Urinary bladder (tissue), 4 donors: ENCODE results near the gene GP2. TPM values are rescaled to one million over a fixed set of nuclear protein-coding genes. Genes with fewer than 3 reads are reported as not detected.

Source experiments
- DNase-seq: peaks from one replicate; pipeline ENCODE4 v3.0.0-alpha.2; 2015; ENCODE audit errors: extremely low spot score
- H3K27ac ChIP-seq: one replicate; pipeline ENCODE4 v1.5.1; 2013; ENCODE audit warnings: low read depth, mild to moderate bottlenecking, moderate library complexity
- H3K36me3 ChIP-seq: one replicate; pipeline ENCODE4 v1.6.1; 2013; ENCODE audit warnings: mild to moderate bottlenecking, moderate library complexity; ENCODE audit not compliant: insufficient read depth
- H3K4me1 ChIP-seq: one replicate; pipeline ENCODE4 v1.6.1; 2013; ENCODE audit warnings: mild to moderate bottlenecking, moderate library complexity; ENCODE audit not compliant: insufficient read depth
- H3K4me3 ChIP-seq: one replicate; pipeline ENCODE4 v1.5.1; 2013; ENCODE audit warnings: low read depth, low read length
- WGBS: extraction: QIAGEN DNeasy Blood & Tissue Kit; methylation state at CpG from one replicate; pipeline ENCODE4 v1.1.7; 2013; 5-methylcytosine and 5-hydroxymethylcytosine counted together
- polyA plus RNA-seq: library from polyadenylated mRNA; stranded (reverse); fragments of 200-250 nt; gene quantifications from one replicate; pipeline ENCODE4 v1.2.3, GENCODE V29; 2013
- total RNA-seq: library from RNA; depleted of rRNA; stranded (reverse); fragments of >200 nt; gene quantifications from one replicate; pipeline ENCODE4 v1.2.3, GENCODE V29; 2014
- donor health status: healthy with polysubstance abuse.
- donor health status: healthy.

Gene GP2
- total and polyA plus RNA-seq, 2 donors = 0.79 to 0.95 TPM

DNA sequence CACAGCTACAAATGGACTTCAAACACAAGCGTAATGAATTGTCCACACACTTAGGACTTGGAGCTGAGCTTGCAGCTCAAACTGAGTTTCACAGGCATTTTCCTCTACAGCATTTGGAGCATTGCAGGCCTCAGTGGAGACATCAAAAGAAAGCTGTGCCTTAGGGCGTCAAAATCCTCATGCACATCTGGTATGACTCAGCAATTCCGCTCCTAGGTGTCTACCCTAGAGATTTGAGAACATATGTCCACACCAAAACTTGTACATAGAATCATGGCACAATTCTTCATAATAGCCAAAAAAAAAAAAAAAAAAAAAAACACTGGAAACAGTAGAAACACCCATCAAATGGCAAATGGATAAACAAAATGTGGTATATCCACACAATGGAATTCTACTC is 47.1 kb downstream of the GP2 start:
- H3K36me3 ChIP-seq = no peaks in the 10 kb centered on the region
- WGBS = 82% methylated on average over 3 of the region's 3 CpGs
- no peak overlapping the region for H3K27ac ChIP-seq
- no peaks in the 10 kb centered on the region for H3K4me1 ChIP-seq
- H3K4me3 ChIP-seq = no peak overlapping the region
- DNase-seq = no peak

DNA sequence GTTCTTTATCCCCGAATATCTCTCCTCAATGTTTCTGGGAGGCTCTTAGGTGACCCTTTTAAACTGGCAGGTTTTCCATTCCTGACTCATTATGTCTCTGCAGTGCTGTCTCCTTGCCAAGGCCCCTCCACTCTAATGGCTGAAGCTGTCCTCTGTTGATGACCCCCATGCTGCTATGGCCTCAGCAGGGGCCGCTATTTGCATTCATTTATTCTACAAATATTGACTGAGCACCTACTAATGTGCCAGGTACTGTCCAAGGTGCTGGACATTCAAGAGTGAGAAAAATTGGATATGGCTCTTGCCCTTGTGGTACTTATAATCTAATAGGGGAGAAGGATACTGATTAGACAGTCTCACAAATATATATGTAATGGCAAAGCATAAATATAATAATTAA is 55.4 kb downstream of the GP2 start:
- DNase-seq = no peak
- H3K27ac ChIP-seq = no peak overlapping the region
- no peaks in the 10 kb centered on the region for H3K36me3 ChIP-seq
- no peak overlapping the region for H3K4me3 ChIP-seq
- H3K4me1 ChIP-seq = no peaks in the 10 kb centered on the region
- WGBS = 71% methylated on average over 2 of the region's 2 CpGs

DNA sequence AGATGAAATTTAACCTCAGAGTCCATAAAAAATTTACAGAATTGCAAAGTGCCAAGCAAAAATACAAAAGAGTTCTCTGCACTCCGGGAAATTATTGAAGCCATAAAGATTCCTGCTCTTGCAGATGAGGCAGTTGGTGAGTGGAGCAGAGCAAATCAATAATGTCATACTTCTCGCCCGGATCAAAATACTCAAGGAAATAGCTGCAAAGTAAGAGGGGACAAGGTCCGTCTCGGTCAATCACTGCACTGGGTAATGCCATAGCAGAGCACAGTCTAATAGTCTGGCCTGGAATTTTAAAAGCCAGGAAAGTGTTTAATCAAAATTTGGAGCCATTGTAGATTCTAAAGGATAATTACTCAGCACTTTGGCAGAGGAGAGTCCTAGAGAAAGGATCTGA is 58.9 kb downstream of the GP2 start:
- Histone ChIP-seq H3K27ac (no peak overlapping the region), H3K4me3 (no peak overlapping the region), H3K4me1 (no peaks in the 10 kb centered on the region), H3K36me3 (no peaks in the 10 kb centered on the region)
- WGBS = 77% methylated on average over 5 of the region's 5 CpGs
- no peak for DNase-seq

DNA sequence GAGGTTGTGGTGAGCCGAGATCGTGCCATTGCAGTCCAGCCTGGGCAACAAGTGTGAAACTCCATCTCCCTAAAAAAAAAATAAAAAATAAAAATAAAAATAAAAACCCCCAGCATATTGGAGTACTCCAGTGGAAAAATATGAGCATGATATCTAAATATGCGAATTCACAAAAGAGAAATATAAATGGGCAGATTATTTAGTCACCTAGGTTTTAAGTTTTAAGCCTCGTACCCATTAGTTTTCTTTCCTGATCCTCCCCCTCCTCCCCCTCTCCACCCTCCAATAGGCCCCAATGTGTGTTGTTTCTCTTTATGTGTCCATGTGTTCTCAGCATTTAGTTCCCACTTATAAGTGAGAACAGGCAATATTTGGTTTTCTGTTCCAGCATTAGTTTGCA is 62.3 kb downstream of the GP2 start:
- DNase-seq = no peak
- Histone ChIP-seq H3K4me1 (no peaks in the 10 kb centered on the region), H3K27ac (no peak overlapping the region), H3K4me3 (no peak overlapping the region), H3K36me3 (no peaks in the 10 kb centered on the region)
- WGBS = 88% methylated on average over 4 of the region's 4 CpGs

DNA sequence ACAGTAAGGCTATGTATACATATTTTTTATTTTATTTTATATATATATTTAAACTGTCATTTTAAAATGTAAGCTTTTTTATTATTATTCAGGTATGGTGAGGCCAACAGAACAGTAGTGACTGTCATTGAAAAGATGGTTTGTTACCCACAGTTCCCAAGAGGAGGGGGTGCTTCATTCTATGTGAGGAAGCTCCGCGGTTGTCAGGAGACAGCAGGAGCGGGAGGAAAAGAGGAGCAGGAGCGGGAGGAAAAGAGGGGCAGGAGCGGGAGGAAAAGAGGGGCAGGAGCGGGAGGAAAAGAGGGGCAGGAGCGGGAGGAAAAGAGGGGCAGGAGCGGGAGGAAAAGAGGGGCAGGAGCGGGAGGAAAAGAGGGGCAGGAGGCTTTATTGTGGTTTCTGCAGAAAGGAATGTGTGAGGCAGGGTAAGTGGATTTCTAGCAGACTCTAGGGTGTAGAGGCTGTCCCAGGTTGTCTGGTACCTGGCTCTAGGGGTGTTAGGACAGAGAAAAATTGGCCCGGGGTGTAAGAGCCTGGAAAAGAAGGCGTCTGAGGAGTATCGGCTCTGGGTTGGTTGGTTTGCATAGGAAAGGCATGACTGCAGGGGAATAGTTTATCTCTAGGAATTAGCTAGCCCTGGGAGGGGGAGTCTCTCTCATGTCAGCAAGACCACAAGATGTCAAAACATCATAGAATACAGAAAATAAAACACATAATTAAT is 64.0 kb downstream of the GP2 start:
- DNase-seq = no peak
- no peaks in the 10 kb centered on the region for H3K4me1 ChIP-seq
- H3K27ac ChIP-seq = no peak overlapping the region
- H3K4me3 ChIP-seq = no peak overlapping the region
- WGBS = 70% methylated on average over 12 of the region's 12 CpGs
- H3K36me3 ChIP-seq = no peaks in the 10 kb centered on the region

DNA sequence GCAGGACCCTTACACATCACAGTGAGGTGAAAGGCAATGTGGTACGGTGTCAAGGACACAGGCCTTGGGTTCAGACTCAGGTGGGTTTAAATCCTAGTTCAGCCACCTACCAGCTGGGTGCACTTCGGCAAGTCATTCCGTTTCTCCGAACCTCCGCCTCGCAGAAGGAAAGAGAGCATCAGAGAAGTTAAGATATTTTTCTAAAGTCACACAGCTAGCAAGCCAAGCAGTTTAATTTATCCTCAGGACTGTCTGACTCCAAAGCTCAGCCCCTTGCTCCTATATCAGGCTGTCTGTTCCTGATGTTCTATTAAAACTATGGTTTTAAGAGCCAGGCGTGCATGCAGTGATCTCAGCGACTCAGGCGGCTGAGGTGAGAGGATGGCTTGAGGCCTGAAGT is 65.1 kb downstream of the GP2 start:
- H3K27ac ChIP-seq = no peak overlapping the region
- no peaks in the 10 kb centered on the region for H3K36me3 ChIP-seq
- DNase-seq = no peak
- H3K4me1 ChIP-seq = no peaks in the 10 kb centered on the region
- 92% methylated on average over 9 of the region's 9 CpGs for WGBS
- no peak overlapping the region for H3K4me3 ChIP-seq

DNA sequence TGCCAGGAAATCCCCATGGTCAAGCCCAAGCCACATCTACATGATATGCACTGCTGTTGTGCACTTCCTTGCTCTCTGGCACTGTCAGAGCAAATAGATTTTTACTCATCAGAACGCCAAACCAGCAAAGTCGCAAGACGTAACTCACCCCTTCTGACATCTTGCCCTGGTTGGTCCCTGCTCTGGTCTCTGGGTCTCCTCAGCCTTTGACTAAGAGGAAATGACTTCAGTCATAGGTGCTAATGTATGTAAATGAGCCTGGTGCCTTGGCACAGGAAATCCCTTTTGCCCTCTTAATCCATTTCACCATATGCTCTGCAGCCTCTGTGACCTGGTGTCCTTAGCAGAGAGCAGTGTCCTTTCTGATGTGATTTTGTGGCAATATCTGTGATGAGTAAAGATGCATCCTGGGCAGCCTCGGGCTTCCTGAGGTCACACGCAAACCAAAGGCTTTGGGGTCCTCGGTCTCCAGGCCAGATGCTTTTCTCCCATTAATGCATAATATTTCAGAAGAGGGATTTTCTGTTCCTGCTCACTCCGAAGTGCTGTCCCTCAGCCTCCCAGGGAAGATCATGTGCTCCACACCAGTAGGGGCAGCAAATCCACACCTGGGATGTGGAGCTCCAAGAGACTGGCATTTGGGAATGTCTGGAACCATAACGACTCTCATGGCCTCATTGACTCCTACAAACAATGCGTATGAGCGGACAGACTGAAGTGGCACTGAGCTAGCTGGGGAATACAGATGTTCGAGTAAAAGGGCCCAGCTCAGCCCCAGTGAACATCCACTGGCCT is 66.9 kb downstream of the GP2 start:
- 79% methylated on average over 11 of the region's 11 CpGs for WGBS

More for the DNA sequence above, 66.9 kb downstream of the GP2 start:
- DNase-seq = no peak
- H3K4me3 ChIP-seq = no peak overlapping the region
- H3K36me3 ChIP-seq = no peaks in the 10 kb centered on the region
- no peaks in the 10 kb centered on the region for H3K4me1 ChIP-seq
- H3K27ac ChIP-seq = no peak overlapping the region

Other genes starting within 250 kb of the GP2 start
- gene UMOD, start 25.2 kb upstream of the GP2 start, total RNA-seq = not detected
- gene UMOD, start 25.2 kb upstream of the GP2 start, polyA plus RNA-seq = not detected
- gene PDILT, start 77.2 kb upstream of the GP2 start, total RNA-seq = not detected
- gene PDILT, start 77.2 kb upstream of the GP2 start, polyA plus RNA-seq = not detected
- gene ACSM5, start 82.0 kb upstream of the GP2 start, total RNA-seq = 0.32 TPM
- gene ACSM5, start 82.0 kb upstream of the GP2 start, polyA plus RNA-seq = 3.0 TPM
- not detected for gene ACSM2A, start 124.0 kb upstream of the GP2 start, total RNA-seq
- gene ACSM2A, start 124.0 kb upstream of the GP2 start, polyA plus RNA-seq = 0.33 TPM
- gene ACSM2B, start 248.9 kb upstream of the GP2 start, total RNA-seq = 0.37 TPM
- gene ACSM2B, start 248.9 kb upstream of the GP2 start, polyA plus RNA-seq = 0.28 TPM